Measurements from ENCODE around the gene GAS7.
"Not testable (repeated sequence)": the region's sequence is repeated elsewhere in the genome, so short reads cannot be mapped to it uniquely, and the experiment has no call there.

GAS7 gene

GRCh38 chr17:10096596-10096995, 101.8 kb downstream of the GAS7 start:
- no peak for DNase-seq (ENCODE audit: low read depth in 1 of 2, low spot score in 1 of 2)
- TF ChIP-seq POLR2AphosphoS5 (IDR thresholded peaks at IDR 0.05; ENCODE audit: low read depth) (no peak), GABPA (IDR thresholded peaks at IDR 0.05; ENCODE audit: low read depth) (no peak), SPI1 (IDR thresholded peaks at IDR 0.05; ENCODE audit: borderline replicate concordance, low read depth) (no peak), REST (IDR thresholded peaks at IDR 0.05; ENCODE audit: insufficient replicate concordance, low read depth) (no peak), CTCF (IDR thresholded peaks at IDR 0.05; ENCODE audit: insufficient read depth, low read length) (no peak)
- H3K27ac ChIP-seq (replicated peaks): no peak overlapping the region
- no peak overlapping the region for H3K4me3 ChIP-seq (replicated peaks; ENCODE audit: insufficient read depth, low read length)
- no peaks in the 10 kb centered on the region for H3K27me3 ChIP-seq (ENCODE audit: insufficient read depth, poor library complexity, severe bottlenecking)

- DNase-seq (ENCODE audit: low read depth in 1 of 2, low spot score in 1 of 2); H3K27me3 ChIP-seq (ENCODE audit: insufficient read depth, poor library complexity, severe bottlenecking); H3K27ac ChIP-seq (replicated peaks); H3K4me3 ChIP-seq (replicated peaks; ENCODE audit: insufficient read depth, low read length): not testable (repeated sequence)
These were observed 103.1 kb downstream of the GAS7 start for GRCh38 chr17:10095295-10095694.

GRCh38 chr17:10094797-10095196, 103.6 kb downstream of the GAS7 start:
- DNase-seq (ENCODE audit: low read depth in 1 of 2, low spot score in 1 of 2): no peak
- H3K27me3 ChIP-seq (ENCODE audit: insufficient read depth, poor library complexity, severe bottlenecking): no peaks in the 10 kb centered on the region
- TF ChIP-seq CTCF (IDR thresholded peaks at IDR 0.05; ENCODE audit: insufficient read depth, low read length) (no peak), SPI1 (IDR thresholded peaks at IDR 0.05; ENCODE audit: borderline replicate concordance, low read depth) (no peak), REST (IDR thresholded peaks at IDR 0.05; ENCODE audit: insufficient replicate concordance, low read depth) (no peak), GABPA (IDR thresholded peaks at IDR 0.05; ENCODE audit: low read depth) (no peak), POLR2AphosphoS5 (IDR thresholded peaks at IDR 0.05; ENCODE audit: low read depth) (no peak)

GRCh38 chr17:10092595-10092994, 105.8 kb downstream of the GAS7 start:
- TF ChIP-seq GABPA (IDR thresholded peaks at IDR 0.05; ENCODE audit: low read depth) (no peak), SPI1 (IDR thresholded peaks at IDR 0.05; ENCODE audit: borderline replicate concordance, low read depth) (no peak), REST (IDR thresholded peaks at IDR 0.05; ENCODE audit: insufficient replicate concordance, low read depth) (no peak), POLR2AphosphoS5 (IDR thresholded peaks at IDR 0.05; ENCODE audit: low read depth) (no peak), CTCF (IDR thresholded peaks at IDR 0.05; ENCODE audit: insufficient read depth, low read length) (no peak)
- H3K27me3 ChIP-seq (ENCODE audit: insufficient read depth, poor library complexity, severe bottlenecking): no peaks in the 10 kb centered on the region

More at GRCh38 chr17:10094797-10095196, 103.6 kb downstream of the GAS7 start:
- Histone ChIP-seq H3K4me3 (replicated peaks; ENCODE audit: insufficient read depth, low read length) (no peak overlapping the region), H3K27ac (replicated peaks) (no peak overlapping the region)

More at GRCh38 chr17:10092595-10092994, 105.8 kb downstream of the GAS7 start:
- Histone ChIP-seq H3K4me3 (replicated peaks; ENCODE audit: insufficient read depth, low read length) (no peak overlapping the region), H3K27ac (replicated peaks) (no peak overlapping the region)
- DNase-seq (ENCODE audit: low read depth in 1 of 2, low spot score in 1 of 2): no peak
